HG03565 (cell line): ENCODE results near the gene ITK.
A peak's percentile ranks its signal among the peaks of the same experiment; 100 is the strongest.
"Not testable (repeated sequence)": the region's sequence is repeated elsewhere in the genome, so short reads cannot be mapped to it uniquely, and the experiment has no call there.

Experiments
- ATAC-seq: cut with Tn5 transposase; IDR thresholded peaks from one replicate; pipeline ENCODE4 v1.9.1; 2021; ENCODE audit warnings: mild to moderate bottlenecking, moderate library complexity; ENCODE audit not compliant: unreplicated experiment

The ITK gene

GRCh38 chr5:157244704-157245103 lies 64.1 kb downstream of the ITK start:
- ATAC-seq, result not testable (repeated sequence)

- no peak for ATAC-seq
Measured at GRCh38 chr5:157245476-157245875, 64.8 kb downstream of the ITK start.

- no peak for ATAC-seq
Measured at GRCh38 chr5:157245886-157246285, 65.2 kb downstream of the ITK start.

- no peak for ATAC-seq
Measured at GRCh38 chr5:157247267-157247666, 66.6 kb downstream of the ITK start.

- ATAC-seq, result no peak
Measured at GRCh38 chr5:157248821-157249470, 68.3 kb downstream of the ITK start.

GRCh38 chr5:157252711-157253465 lies 72.2 kb downstream of the ITK start:
- ATAC-seq, result peak; percentile 91

GRCh38 chr5:157253547-157253946 lies 72.9 kb downstream of the ITK start:
- peak; percentile 20 for ATAC-seq

- no peak for ATAC-seq
Measured at GRCh38 chr5:157258450-157258849, 77.8 kb downstream of the ITK start.

- no peak for ATAC-seq
Measured at GRCh38 chr5:157259699-157260098, 79.1 kb downstream of the ITK start.

GRCh38 chr5:157263496-157264090 lies 83.0 kb downstream of the ITK start:
- no peak for ATAC-seq

GRCh38 chr5:157265714-157266285 lies 85.2 kb downstream of the ITK start, which contains the start of gene CYFIP2:
CYFIP2 (plus strand) TSS chr5:157266123; CDS start chr5:157285362, 19,239 bp downstream.
- peak; percentile 62 for ATAC-seq

- ATAC-seq, result peak; percentile 36
Measured at GRCh38 chr5:157266286-157267007, 85.8 kb downstream of the ITK start.

GRCh38 chr5:157267025-157267424 lies 86.4 kb downstream of the ITK start:
- no peak for ATAC-seq

GRCh38 chr5:157267761-157268480 lies 87.3 kb downstream of the ITK start:
- ATAC-seq, result no peak

GRCh38 chr5:157269165-157269671 lies 88.6 kb downstream of the ITK start:
- ATAC-seq, result no peak

- no peak for ATAC-seq
Measured at GRCh38 chr5:157269761-157270272, 89.2 kb downstream of the ITK start.

- no peak for ATAC-seq
Measured at GRCh38 chr5:157270771-157271170, 90.1 kb downstream of the ITK start.

- ATAC-seq, result peak; percentile 74
Measured at GRCh38 chr5:157271740-157272271, 91.2 kb downstream of the ITK start.

GRCh38 chr5:157273131-157273556 lies 92.5 kb downstream of the ITK start:
- peak; percentile 44 for ATAC-seq

GRCh38 chr5:157275403-157275802 lies 94.8 kb downstream of the ITK start:
- ATAC-seq, result no peak
